Stimulated activated effector memory CD8-positive, alpha-beta T cell treated with anti-CD3 and anti-CD28 coated beads, Interleukin-12 subunit alpha, Interleukin-12 subunit beta, amount 100 ng/mL, for 72 hours (primary cell): Measurements from ENCODE around the gene EXOC6.

ENCODE experiments used
- ATAC-seq: fragments of 150-1000 bp; cut with Tn5 transposase; 2 replicates; pipeline ENCODE4 v1.10.0; 2021
- DNase-seq, 2 donors: peaks; one replicate each; pipeline ENCODE4 v3.0.0; 2021 to 2022; ENCODE audit warnings: low spot score in 2 of 2
- H3K27ac Mint-ChIP-seq: one replicate; pipeline ENCODE4 v1.8.0; 2022; ENCODE audit warnings: mild to moderate bottlenecking, mixed read lengths
- H3K36me3 Mint-ChIP-seq: one replicate; pipeline ENCODE4 v1.8.0; 2022; ENCODE audit warnings: mild to moderate bottlenecking, mixed read lengths
- H3K4me1 Mint-ChIP-seq: one replicate; pipeline ENCODE4 v1.8.0; 2022; ENCODE audit warnings: mixed read lengths
- H3K4me3 Mint-ChIP-seq: one replicate; pipeline ENCODE4 v1.8.0; 2022; ENCODE audit warnings: mild to moderate bottlenecking, mixed read lengths
- H3K9me3 Mint-ChIP-seq: one replicate; pipeline ENCODE4 v1.8.0; 2022; ENCODE audit warnings: mixed read lengths

The EXOC6 gene, protein sequence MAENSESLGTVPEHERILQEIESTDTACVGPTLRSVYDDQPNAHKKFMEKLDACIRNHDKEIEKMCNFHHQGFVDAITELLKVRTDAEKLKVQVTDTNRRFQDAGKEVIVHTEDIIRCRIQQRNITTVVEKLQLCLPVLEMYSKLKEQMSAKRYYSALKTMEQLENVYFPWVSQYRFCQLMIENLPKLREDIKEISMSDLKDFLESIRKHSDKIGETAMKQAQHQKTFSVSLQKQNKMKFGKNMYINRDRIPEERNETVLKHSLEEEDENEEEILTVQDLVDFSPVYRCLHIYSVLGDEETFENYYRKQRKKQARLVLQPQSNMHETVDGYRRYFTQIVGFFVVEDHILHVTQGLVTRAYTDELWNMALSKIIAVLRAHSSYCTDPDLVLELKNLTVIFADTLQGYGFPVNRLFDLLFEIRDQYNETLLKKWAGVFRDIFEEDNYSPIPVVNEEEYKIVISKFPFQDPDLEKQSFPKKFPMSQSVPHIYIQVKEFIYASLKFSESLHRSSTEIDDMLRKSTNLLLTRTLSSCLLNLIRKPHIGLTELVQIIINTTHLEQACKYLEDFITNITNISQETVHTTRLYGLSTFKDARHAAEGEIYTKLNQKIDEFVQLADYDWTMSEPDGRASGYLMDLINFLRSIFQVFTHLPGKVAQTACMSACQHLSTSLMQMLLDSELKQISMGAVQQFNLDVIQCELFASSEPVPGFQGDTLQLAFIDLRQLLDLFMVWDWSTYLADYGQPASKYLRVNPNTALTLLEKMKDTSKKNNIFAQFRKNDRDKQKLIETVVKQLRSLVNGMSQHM

DNA sequence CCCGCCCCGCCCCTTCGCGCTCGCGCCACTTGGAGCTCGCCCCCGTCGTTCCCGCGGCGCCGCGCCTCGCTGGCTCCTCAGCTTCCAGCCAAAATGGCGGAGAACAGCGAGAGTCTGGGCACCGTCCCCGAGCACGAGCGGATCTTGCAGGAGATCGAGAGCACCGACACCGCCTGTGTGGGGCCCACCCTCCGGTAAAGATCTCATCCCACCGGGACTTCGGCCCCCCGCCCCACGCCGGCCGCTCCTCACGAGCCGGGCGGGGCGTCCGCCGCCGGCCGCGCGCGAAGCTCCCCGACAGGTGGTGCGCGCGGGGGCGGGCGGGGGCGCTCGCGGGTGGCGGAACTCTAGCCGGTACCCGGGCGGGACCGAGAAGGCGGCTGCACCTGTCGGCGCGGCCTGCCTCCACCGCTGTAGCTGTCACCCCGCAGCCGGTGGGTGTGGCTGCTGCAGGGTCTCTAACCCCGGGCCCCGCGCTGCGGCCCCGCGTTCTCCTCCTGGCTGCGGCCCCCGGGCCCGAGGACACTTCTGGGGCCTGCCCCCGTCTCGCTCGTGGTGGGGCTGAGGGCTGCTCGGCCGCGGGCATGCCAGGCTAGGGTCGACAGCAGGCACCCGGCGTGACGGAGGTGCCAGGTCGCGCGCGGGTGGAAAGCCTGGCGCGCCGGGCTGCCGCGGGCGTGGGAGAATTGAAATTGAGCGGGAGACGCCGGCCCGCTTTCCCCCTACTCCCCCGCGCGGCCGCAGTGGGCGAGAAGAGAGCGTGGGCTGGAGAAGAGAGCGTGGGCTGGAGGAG lies at the start of gene EXOC6:
EXOC6 (plus strand) TSS at position 80 of the 793 bp plus-strand sequence; CDS start at position 94, 14 bp downstream.
- ATAC-seq (peak; percentile 87), DNase-seq (peak; percentile 69 to 93)
- Mint-ChIP-seq H3K4me3 (peak within 1 kb of the TSS; percentile 72), H3K27ac (peak within 1 kb of the TSS; percentile 74), H3K4me1 (peaks cover 35% of the 10 kb centered on the region), H3K9me3 (no peaks in the 10 kb centered on the region), H3K36me3 (no peaks in the 10 kb centered on the region)

DNA sequence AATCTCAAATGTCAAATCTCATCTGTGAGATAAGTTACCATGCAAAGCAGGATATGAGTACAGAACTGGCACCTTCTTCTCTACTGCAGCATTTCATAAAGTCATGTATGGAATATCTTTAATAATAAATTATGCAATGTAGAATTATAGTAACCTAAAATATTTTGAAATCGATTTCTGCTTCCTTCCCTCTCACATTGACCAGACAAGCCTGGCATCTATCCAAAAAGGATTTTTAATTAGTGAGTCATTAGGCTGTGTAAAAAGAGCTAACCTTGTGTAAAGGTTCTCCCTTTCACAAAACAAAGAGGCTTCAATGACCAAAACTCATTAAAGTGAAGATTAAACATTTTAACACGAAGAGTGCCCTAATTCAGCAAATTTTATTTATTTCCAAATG lies 48.8 kb upstream of the EXOC6 start:
- H3K4me3 Mint-ChIP-seq, result no peak overlapping the region

DNA sequence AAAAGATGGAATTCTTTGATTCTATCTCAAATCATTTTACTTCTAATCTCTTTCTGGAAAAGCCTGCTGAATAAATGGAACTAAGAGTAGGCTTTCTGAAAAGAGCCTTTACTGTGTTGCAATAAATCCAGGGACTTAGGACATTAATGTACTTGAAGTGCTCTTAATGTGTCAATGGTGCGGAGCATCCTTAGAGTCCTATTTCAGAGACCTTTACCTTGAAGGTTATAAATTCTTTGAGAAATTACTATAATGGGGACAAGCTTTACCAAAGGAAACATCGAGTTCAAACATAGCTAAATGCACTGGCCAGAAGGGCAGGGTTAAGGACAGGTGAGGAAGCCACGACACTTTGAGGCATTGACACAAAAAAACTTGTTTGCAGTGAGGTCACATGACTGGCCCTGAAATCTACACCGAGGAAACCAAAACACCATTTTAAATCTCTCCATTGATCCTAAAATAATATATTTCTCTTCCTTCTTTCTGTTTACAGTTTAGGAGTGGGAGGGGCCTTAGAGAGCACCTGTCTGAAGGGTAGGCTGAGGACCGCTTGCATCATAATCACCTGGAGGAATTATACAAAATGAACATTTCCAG lies 48.1 kb upstream of the EXOC6 start:
- Mint-ChIP-seq H3K4me1 (no peaks in the 10 kb centered on the region), H3K4me3 (no peak overlapping the region), H3K9me3 (no peaks in the 10 kb centered on the region), H3K27ac (no peak overlapping the region), H3K36me3 (no peaks in the 10 kb centered on the region)
- DNase-seq, result no peak
- ATAC-seq, result no peak

More for the DNA sequence above, 48.8 kb upstream of the EXOC6 start:
- ATAC-seq (no peak), DNase-seq (no peak)
- no peak overlapping the region for H3K27ac Mint-ChIP-seq
- H3K9me3 Mint-ChIP-seq, result no peaks in the 10 kb centered on the region
- no peaks in the 10 kb centered on the region for H3K4me1 Mint-ChIP-seq
- no peaks in the 10 kb centered on the region for H3K36me3 Mint-ChIP-seq

DNA sequence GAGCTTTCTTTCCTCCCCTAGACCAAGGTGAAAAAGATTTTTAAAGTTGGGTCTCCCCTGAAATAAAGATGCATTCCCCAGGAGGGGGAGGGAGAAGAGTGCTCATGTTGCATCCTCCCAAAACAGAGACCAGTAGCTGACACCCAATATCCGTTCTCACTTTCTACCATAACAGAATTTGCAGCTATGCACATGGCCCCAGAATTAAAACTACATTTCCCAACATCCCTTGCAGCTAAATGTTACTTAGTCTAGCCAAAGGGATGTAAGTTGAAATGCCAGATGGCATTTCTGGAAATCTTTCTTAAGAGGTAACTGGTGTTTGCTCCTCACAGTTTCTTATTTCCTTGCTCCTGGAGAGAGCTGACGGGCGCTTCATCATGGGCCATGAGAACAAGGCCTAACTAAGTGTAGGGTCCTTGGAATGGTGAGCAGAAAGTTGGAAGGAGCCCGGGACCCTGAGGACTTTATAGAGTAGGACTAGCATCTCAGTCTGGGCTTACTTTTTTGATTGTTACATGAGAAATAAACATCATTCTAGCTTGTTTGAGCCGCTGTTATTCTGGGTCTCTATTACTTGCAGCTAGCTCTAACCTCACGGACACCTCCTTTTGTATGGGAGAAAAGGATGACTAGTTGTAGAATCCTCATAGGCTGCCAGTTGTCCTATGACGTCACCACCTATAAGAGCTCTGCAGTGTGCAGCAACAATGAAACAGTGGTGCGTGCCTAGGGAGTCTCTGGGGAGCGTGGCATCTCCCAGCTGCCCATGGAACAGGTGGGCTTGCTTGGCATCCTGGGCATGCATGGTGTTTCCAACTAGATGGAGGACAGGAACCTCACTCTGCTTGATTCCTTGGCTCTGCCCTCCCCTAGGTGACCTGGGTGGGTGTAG lies 46.1 kb upstream of the EXOC6 start:
- Mint-ChIP-seq H3K9me3 (no peaks in the 10 kb centered on the region), H3K27ac (no peak overlapping the region), H3K36me3 (no peaks in the 10 kb centered on the region), H3K4me3 (no peak overlapping the region), H3K4me1 (no peaks in the 10 kb centered on the region)
- ATAC-seq, result no peak
- no peak for DNase-seq

DNA sequence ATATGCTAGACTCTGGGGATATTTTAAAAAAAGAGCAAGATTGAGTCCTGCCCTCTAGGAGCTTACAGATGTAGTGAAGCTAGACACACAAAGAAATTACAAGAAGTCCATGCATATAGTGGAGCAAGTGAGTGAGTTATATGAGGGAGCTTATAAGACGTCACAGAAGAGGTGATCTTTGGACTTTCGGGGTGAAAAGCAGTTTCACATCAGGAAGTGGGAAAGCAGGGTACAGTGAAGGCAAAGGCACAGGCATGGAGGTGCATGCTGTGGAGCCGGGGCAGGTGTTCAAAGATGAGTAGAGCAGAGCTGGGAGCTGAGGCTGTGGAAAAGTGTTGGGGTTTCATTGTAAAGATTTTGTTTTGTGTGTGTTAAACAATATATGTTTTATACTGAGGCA lies 38.5 kb upstream of the EXOC6 start:
- no peaks in the 10 kb centered on the region for H3K4me1 Mint-ChIP-seq
- H3K9me3 Mint-ChIP-seq, result no peaks in the 10 kb centered on the region
- no peak overlapping the region for H3K4me3 Mint-ChIP-seq
- no peak overlapping the region for H3K27ac Mint-ChIP-seq
- no peak for DNase-seq
- no peak for ATAC-seq
- H3K36me3 Mint-ChIP-seq, result no peaks in the 10 kb centered on the region

DNA sequence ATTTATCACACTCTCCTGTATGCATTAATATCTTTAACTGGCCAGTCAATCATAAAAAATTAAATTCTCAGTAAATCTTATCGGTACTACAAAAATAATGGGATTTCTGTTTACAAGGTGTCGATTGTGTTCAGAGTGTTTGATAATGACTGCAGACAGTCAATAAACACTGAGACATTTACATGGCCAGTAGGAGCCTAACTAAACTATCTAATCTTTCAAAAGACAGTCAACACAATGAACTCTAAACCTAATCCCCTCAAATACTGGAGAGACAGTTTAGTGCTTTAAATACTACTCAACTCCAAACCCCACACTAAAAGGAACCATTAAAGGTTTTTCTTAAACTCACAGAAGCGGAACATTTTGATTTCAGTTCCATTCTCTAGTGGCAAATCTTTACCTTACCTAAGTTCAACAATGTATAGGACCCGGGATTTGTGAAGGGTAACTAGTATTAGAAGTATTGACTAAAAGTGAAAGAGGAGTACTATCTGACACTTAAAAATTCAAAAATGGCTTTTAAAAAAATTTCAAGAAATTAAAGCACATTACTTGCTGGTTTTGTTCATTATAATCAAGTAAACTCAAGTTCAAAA lies 37.3 kb upstream of the EXOC6 start:
- Mint-ChIP-seq H3K27ac (no peak overlapping the region), H3K4me3 (no peak overlapping the region), H3K4me1 (no peaks in the 10 kb centered on the region), H3K36me3 (no peaks in the 10 kb centered on the region), H3K9me3 (no peaks in the 10 kb centered on the region)
- DNase-seq (no peak), ATAC-seq (no peak)

DNA sequence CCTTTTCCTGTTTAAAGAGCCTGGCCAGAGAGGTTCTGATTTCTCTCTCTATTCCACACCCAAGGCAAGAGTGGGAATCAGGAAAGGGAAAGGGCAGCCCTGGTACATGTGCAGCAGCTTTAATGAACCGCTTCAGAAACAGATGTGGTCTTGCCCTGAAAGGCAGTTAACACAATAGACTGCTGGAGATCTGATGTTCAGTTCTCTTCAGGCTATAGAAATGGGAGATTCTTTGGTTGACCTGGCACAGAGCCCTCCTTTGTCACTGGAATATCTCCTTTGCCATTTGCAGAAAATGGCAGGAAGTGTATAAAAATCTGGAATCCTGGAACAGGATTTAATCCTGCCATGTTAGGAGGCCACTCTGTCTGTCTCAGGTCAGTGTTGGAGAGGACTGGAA lies 36.3 kb upstream of the EXOC6 start:
- Mint-ChIP-seq H3K27ac (no peak overlapping the region), H3K4me1 (no peaks in the 10 kb centered on the region), H3K4me3 (no peak overlapping the region), H3K9me3 (no peaks in the 10 kb centered on the region), H3K36me3 (no peaks in the 10 kb centered on the region)
- ATAC-seq (no peak), DNase-seq (no peak)

DNA sequence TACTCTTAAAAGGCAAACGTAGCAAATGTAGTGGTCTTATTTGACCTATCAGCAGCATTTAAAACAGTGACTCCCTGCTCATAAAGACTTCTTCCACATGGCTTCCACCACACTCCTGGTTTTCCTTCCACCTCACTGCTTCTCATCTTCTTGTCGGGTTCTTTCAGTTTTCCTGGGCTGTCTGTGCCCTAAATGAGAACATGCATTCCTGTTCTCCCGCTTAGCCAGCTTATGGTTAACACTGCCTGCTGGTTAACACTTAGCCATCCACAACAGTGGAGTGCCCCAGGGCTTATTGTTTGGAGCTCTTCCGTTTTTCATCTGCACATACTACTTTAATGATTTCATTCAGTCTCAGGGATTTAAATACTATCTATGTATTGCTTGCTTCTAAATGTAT lies 34.3 kb upstream of the EXOC6 start:
- no peaks in the 10 kb centered on the region for H3K9me3 Mint-ChIP-seq
- H3K27ac Mint-ChIP-seq, result no peak overlapping the region
- no peaks in the 10 kb centered on the region for H3K4me1 Mint-ChIP-seq
- no peaks in the 10 kb centered on the region for H3K36me3 Mint-ChIP-seq
- H3K4me3 Mint-ChIP-seq, result no peak overlapping the region
- DNase-seq (no peak), ATAC-seq (no peak)

DNA sequence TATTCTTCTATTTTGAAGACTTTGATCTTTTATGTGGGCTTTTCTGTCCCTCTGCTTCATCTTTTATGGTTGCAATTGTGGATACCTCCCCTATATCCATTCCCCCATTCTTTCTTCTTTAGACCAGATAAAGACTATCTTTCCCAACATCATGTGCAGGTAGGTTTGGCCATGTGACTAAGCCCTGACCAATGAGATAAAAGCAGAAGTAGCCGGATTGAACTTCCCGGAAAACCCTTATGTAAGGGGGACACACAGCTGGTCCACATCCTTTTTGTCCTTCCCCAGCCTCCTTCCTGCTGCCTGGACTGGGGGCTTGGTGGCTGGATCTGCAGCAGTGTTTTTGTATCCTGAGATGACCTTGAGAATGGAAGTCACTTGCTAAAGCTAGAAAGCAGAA lies 33.5 kb upstream of the EXOC6 start:
- Mint-ChIP-seq H3K4me3 (no peak overlapping the region), H3K27ac (no peak overlapping the region), H3K4me1 (no peaks in the 10 kb centered on the region), H3K36me3 (no peaks in the 10 kb centered on the region), H3K9me3 (no peaks in the 10 kb centered on the region)
- ATAC-seq (no peak), DNase-seq (no peak)

DNA sequence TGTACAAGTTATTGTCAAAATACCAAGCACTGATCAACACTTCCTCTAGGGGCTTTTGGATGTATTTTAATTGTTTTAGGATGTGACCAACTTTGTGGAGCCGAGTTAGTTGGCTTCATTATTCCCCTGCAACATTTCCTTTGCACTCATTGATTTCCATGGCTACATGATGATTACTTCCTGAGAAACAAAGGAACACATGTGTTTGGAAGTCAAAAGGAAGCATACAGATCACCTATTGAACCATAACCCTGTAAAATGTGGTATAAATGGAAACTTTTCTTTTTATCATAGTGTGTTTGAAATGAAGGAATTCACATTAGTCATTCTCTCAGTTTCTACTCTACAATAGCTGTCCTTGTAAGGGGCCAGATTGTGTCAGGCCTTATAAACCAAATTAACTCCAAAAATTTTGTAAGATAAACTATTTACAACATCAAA lies 32.2 kb upstream of the EXOC6 start:
- no peak for DNase-seq
- Mint-ChIP-seq H3K36me3 (no peaks in the 10 kb centered on the region), H3K4me3 (no peak overlapping the region), H3K27ac (no peak overlapping the region), H3K9me3 (no peaks in the 10 kb centered on the region), H3K4me1 (no peaks in the 10 kb centered on the region)
- no peak for ATAC-seq

DNA sequence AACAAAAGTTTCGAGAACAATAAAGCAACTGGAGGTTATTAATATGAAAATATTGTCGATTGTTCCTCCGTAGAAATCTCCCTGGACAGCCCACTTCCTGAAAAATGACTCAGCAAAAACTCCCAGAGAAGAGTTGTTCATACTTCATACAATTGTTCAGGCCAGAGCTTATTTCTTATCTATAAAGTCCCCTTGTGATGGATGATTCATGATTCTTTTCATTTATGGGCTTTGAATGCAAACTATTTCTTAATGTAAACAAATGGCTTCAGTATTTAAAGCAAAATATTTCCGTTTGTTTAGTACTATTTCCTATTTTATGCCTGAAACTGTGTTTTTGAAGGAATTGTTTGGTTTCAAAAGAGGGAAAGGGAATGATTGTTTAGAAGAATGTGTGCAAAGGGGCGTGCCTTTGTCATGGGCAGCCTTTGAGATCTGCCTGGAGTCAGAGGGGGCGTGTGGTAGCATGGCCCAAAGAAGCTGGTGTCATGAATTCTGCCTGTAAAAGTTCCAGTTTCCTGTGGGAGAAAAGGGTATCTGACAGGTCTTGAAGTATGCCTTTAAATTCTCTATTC lies 26.2 kb upstream of the EXOC6 start:
- H3K9me3 Mint-ChIP-seq, result no peaks in the 10 kb centered on the region
- peaks cover 6% of the 10 kb centered on the region for H3K4me1 Mint-ChIP-seq
- H3K4me3 Mint-ChIP-seq, result no peak overlapping the region
- no peak for ATAC-seq
- H3K36me3 Mint-ChIP-seq, result no peaks in the 10 kb centered on the region
- no peak for DNase-seq
- H3K27ac Mint-ChIP-seq, result no peak overlapping the region

DNA sequence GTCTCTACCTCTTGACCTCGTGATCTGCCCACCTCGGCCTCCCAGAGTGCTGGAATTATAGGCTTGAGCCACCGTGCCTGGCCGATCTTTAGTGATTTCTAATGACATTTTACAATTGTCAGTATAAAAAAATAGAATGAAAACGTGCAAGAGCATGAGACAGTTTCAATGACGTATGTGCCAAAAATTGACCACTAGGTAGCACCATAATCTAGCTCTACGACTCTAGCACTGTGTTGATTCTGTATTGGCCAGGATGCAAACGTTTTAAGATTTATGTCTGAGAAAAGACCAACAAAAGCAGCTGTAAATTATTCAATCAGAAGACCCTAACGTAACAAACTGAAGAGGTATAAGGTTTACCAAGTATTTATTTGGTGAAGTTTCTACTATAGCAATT lies 25.4 kb upstream of the EXOC6 start:
- ATAC-seq (no peak), DNase-seq (no peak)
- no peaks in the 10 kb centered on the region for H3K36me3 Mint-ChIP-seq
- H3K9me3 Mint-ChIP-seq, result no peaks in the 10 kb centered on the region
- no peak overlapping the region for H3K4me3 Mint-ChIP-seq
- no peak overlapping the region for H3K27ac Mint-ChIP-seq
- peaks cover 6% of the 10 kb centered on the region for H3K4me1 Mint-ChIP-seq

DNA sequence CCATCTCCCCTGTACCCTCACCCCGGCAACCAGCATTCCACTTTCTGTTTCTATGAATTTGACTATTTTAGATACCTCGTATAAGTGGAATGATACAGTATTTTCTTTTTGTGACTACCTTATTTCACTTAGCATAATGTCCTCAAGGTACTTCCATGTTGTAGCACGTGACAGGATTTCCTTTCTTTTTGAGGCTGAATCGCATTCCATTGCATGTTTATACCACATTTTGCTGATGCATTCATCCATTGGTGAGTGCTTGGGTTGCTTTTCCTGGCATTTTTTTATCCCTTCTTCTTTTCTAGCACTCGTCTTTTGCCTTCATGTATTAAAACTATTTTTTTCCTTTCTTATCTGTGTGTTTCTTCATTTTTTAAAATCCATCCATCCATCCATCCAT lies 22.3 kb upstream of the EXOC6 start:
- Mint-ChIP-seq H3K36me3 (no peaks in the 10 kb centered on the region), H3K27ac (no peak overlapping the region), H3K4me3 (no peak overlapping the region), H3K4me1 (peaks cover 12% of the 10 kb centered on the region), H3K9me3 (no peaks in the 10 kb centered on the region)
- no peak for DNase-seq
- no peak for ATAC-seq

DNA sequence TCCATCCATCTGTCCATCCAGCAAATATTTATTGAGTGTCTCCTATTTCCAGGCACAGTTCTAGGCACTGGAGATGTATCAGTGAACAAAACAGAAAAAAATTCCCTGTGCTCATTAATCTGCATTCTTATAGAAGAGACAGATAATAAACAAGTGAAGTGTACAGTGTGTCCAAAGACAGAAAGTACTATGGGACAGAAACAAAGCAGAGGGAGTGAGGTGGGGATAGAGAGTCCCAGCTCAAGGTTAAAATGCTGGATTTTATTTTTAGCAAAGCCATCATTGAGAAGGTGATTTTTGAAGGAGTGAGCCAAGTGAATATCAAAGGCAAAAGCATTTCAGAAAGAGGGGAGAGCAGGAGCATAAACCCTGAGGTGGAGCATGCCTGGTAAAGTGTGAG lies 21.8 kb upstream of the EXOC6 start:
- Mint-ChIP-seq H3K27ac (no peak overlapping the region), H3K4me1 (peaks cover 13% of the 10 kb centered on the region), H3K4me3 (no peak overlapping the region), H3K36me3 (no peaks in the 10 kb centered on the region), H3K9me3 (no peaks in the 10 kb centered on the region)
- ATAC-seq, result no peak
- no peak for DNase-seq
